MCF 10A (cell line): ENCODE results near the gene YWHAQ. TPM values are rescaled to one million over a fixed set of nuclear protein-coding genes. Genes with fewer than 3 reads are reported as not detected.
A peak's percentile ranks its signal among the peaks of the same experiment; 100 is the strongest.

ENCODE experiments used
- BruUV-seq: library from RNA; stranded (reverse); fragments of 400-500 nt; replicated peaks from 2 replicates; lab custom pipeline; 2021; lab: Mats Ljungman, UMichigan
- CTCF ChIA-PET: fragments of 300-600 bp; sonication (Branson Sonifier 250); formaldehyde crosslinking; extraction: SDS; loops from one replicate; lab custom pipeline; 2021; ENCODE audit warnings: antibody characterized with exemption, inconsistent platforms; lab: Yijun Ruan, JAX
- POLR2A ChIA-PET: fragments of 300-600, 350-650 bp; sonication (Branson Sonifier 250); formaldehyde crosslinking; extraction: SDS; loops from one replicate; lab custom pipeline; 2020; ENCODE audit warnings: antibody characterized with exemption, inconsistent platforms; lab: Yijun Ruan, JAX
- DNase-seq: peaks from one replicate; pipeline ENCODE4 v3.0.0-alpha.2; 2018; ENCODE audit not compliant: unreplicated experiment
- H3K27ac Mint-ChIP-seq: one replicate; pipeline ENCODE4 v1.8.0; 2022; ENCODE audit warnings: mild to moderate bottlenecking, low read depth, mixed read lengths; ENCODE audit not compliant: unreplicated experiment
- H3K27me3 Mint-ChIP-seq: one replicate; pipeline ENCODE4 v1.8.0; 2022; ENCODE audit warnings: mixed read lengths; ENCODE audit not compliant: insufficient read depth, unreplicated experiment
- H3K36me3 Mint-ChIP-seq: one replicate; pipeline ENCODE4 v1.8.0; 2022; ENCODE audit warnings: mild to moderate bottlenecking, moderate library complexity, mixed read lengths; ENCODE audit not compliant: insufficient read depth, unreplicated experiment
- H3K4me1 Mint-ChIP-seq: one replicate; pipeline ENCODE4 v1.8.0; 2022; ENCODE audit warnings: mixed read lengths; ENCODE audit not compliant: insufficient read depth, unreplicated experiment
- H3K4me3 Mint-ChIP-seq: one replicate; pipeline ENCODE4 v1.8.0; 2022; ENCODE audit warnings: mild to moderate bottlenecking, moderate library complexity, mixed read lengths; ENCODE audit not compliant: unreplicated experiment
- H3K9me3 Mint-ChIP-seq: one replicate; pipeline ENCODE4 v1.8.0; 2022; ENCODE audit warnings: mixed read lengths; ENCODE audit not compliant: unreplicated experiment
- CTCF ChIP-seq: fragments of 200-600 bp; IDR thresholded peaks from one replicate; pipeline ENCODE4 v1.8.0; 2022; ENCODE audit warnings: antibody characterized with exemption, mild to moderate bottlenecking; ENCODE audit not compliant: unreplicated experiment
- intact Hi-C: fragments of 100-400 bp; cut with micrococcal nuclease; formaldehyde crosslinking; loops from 2 replicates; pipeline ENCODE4 v1.14.1; 2022
- total RNA-seq: library from RNA; stranded (reverse); gene quantifications from 2 replicates; pipeline ENCODE4 v1.2.3, GENCODE V29; 2022

Gene YWHAQ
- total RNA-seq, 1 experiment from 2014 or later = 239 TPM

- H3K36me3 Mint-ChIP-seq = peaks cover 38% of the 10 kb centered on the region
- no peaks in the 10 kb centered on the region for H3K9me3 Mint-ChIP-seq
- ChIA-PET POLR2A (interaction anchor here (0.7 to 2.3 kb wide), 6 partner anchors 9 to 873 kb away, joined by 3 to 11 read pairs (median 3); no protein-coding TSS in a partner anchor), CTCF (no interaction called here)
- H3K4me1 Mint-ChIP-seq = peaks cover 14% of the 10 kb centered on the region
- H3K27me3 Mint-ChIP-seq = no peaks in the 10 kb centered on the region
- no peak overlapping the region for H3K4me3 Mint-ChIP-seq
- no peak for DNase-seq
- peak overlapping the region; percentile 51 for H3K27ac Mint-ChIP-seq
- intact Hi-C loops = no loop called here
- no peak for TF ChIP-seq CTCF
- BruUV-seq = no TSS peak
Observed at GRCh38 chr2:9535177-9535576, 95.6 kb downstream of the YWHAQ start.

Other genes starting within 250 kb of the YWHAQ start
- 124 and 125 TPM in 2 replicates for gene ITGB1BP1, start 207.5 kb downstream of the YWHAQ start, total RNA-seq
- gene CPSF3, start 207.3 kb downstream of the YWHAQ start, total RNA-seq = 51.0 and 51.6 TPM in 2 replicates
- gene IAH1, start 156.4 kb downstream of the YWHAQ start, total RNA-seq = 74.7 and 82.3 TPM in 2 replicates
- 44.3 and 47.3 TPM in 2 replicates for gene ADAM17, start 75.2 kb downstream of the YWHAQ start, total RNA-seq
- gene TAF1B, start 212.5 kb upstream of the YWHAQ start, total RNA-seq = 19.7 and 25.5 TPM in 2 replicates